ENCODE results near the gene PPP3CA. TPM values are rescaled to one million over a fixed set of nuclear protein-coding genes. Genes with fewer than 3 reads are reported as not detected.

PPP3CA gene
- total and polyA plus RNA-seq, 2 donors (not counting 1 experiment from before 2014, with no cell fraction given) = 66.4 to 79.3 TPM

DNA sequence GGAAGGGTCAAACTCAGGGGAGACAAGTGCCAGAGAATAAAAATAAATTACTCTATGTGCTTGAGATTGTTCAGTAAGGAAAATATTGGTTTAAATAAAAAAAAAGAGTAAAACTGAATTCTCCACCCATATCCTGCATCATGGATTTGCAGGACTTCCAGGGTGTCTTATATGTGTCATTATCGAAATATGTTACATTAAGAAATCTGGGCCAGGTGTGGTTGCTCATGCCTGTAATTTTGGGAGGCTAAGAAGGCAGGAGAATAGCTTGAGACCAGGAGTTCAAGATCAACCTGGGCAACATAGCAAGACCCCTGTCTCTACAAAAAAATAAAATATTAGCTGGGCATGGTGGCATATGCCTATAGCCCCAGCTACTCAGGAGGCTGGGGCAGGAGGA, 104.9 kb downstream of the PPP3CA start:
- DNase-seq (ENCODE audit: low read depth in 2 of 2) = no peak
- no peak overlapping the region for H3K27ac ChIP-seq (ENCODE audit: insufficient read depth, low read length)
- H2AFZ ChIP-seq (ENCODE audit: low read length) = no peak overlapping the region
- no peak overlapping the region for H3K9ac ChIP-seq (ENCODE audit: insufficient read depth, low read length)
- no peaks in the 10 kb centered on the region for H4K20me1 ChIP-seq (ENCODE audit: control insufficient read depth, extremely low read depth, insufficient read depth, low read length)
- TF ChIP-seq EZH2 (IDR thresholded peaks at IDR 0.05; ENCODE audit: low read length, missing control alignments) = no peak
- TF ChIP-seq, protein P1, sequence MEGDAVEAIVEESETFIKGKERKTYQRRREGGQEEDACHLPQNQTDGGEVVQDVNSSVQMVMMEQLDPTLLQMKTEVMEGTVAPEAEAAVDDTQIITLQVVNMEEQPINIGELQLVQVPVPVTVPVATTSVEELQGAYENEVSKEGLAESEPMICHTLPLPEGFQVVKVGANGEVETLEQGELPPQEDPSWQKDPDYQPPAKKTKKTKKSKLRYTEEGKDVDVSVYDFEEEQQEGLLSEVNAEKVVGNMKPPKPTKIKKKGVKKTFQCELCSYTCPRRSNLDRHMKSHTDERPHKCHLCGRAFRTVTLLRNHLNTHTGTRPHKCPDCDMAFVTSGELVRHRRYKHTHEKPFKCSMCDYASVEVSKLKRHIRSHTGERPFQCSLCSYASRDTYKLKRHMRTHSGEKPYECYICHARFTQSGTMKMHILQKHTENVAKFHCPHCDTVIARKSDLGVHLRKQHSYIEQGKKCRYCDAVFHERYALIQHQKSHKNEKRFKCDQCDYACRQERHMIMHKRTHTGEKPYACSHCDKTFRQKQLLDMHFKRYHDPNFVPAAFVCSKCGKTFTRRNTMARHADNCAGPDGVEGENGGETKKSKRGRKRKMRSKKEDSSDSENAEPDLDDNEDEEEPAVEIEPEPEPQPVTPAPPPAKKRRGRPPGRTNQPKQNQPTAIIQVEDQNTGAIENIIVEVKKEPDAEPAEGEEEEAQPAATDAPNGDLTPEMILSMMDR (conservative IDR thresholded peaks at IDR 0.05 in 1 of 2, IDR thresholded peaks at IDR 0.05 in 1 of 2; ENCODE audit: low read depth in 1 of 2, low read length in 2 of 2) = no peak
- no peaks in the 10 kb centered on the region for H3K27me3 ChIP-seq (ENCODE audit: control insufficient read depth, insufficient read depth, low read length)
- H3K4me3 ChIP-seq (replicated peaks in 1 of 4; ENCODE audit: control extremely low read depth in 1 of 4, insufficient read depth in 1 of 4, low read depth in 3 of 4, low read length in 4 of 4) = no peak overlapping the region
- no peaks in the 10 kb centered on the region for H3K9me3 ChIP-seq (ENCODE audit: control insufficient read depth, insufficient read depth, low read depth, low read length)
- no peak overlapping the region for H3K4me2 ChIP-seq (ENCODE audit: extremely low read depth, insufficient read depth, low read length)
- H3K79me2 ChIP-seq (ENCODE audit: control insufficient read depth, insufficient read depth, low read length) = peaks cover 27% of the 10 kb centered on the region
- peaks cover 9% of the 10 kb centered on the region for H3K4me1 ChIP-seq (ENCODE audit: control insufficient read depth, extremely low read depth, insufficient read depth, low read length)
- H3K36me3 ChIP-seq (ENCODE audit: control insufficient read depth, insufficient read depth, low read length) = no peaks in the 10 kb centered on the region

DNA sequence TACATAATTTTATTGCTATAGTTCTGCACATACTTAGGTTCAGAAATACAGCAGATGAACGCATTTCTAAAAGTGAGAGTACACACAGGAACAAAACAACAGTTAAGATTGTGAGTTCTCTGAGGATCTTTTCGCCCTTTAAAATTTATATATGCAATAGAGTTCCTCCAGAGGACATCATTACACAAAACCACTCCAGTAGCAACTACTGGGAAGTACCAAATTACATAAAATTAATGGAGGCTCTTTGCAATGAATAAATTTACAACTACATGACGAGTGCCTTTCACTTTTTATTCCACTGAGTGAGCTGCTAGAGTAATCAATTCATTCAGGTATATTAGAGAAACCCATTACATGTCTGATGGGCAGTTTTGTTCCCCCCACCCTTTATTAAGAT, 107.2 kb downstream of the PPP3CA start:
- H3K4me3 ChIP-seq (replicated peaks in 1 of 4; ENCODE audit: control extremely low read depth in 1 of 4, insufficient read depth in 1 of 4, low read depth in 3 of 4, low read length in 4 of 4) = no peak overlapping the region
- DNase-seq (ENCODE audit: low read depth in 2 of 2) = no peak
- peaks cover 36% of the 10 kb centered on the region for H3K79me2 ChIP-seq (ENCODE audit: control insufficient read depth, insufficient read depth, low read length)
- no peaks in the 10 kb centered on the region for H4K20me1 ChIP-seq (ENCODE audit: control insufficient read depth, extremely low read depth, insufficient read depth, low read length)
- TF ChIP-seq, protein P1 (conservative IDR thresholded peaks at IDR 0.05 in 1 of 2, IDR thresholded peaks at IDR 0.05 in 1 of 2; ENCODE audit: low read depth in 1 of 2, low read length in 2 of 2) = no peak
- H3K27ac ChIP-seq (ENCODE audit: insufficient read depth, low read length) = no peak overlapping the region
- no peak overlapping the region for H3K4me2 ChIP-seq (ENCODE audit: extremely low read depth, insufficient read depth, low read length)
- no peaks in the 10 kb centered on the region for H3K9me3 ChIP-seq (ENCODE audit: control insufficient read depth, insufficient read depth, low read depth, low read length)
- H2AFZ ChIP-seq (ENCODE audit: low read length) = no peak overlapping the region
- H3K4me1 ChIP-seq (ENCODE audit: control insufficient read depth, extremely low read depth, insufficient read depth, low read length) = peaks cover 9% of the 10 kb centered on the region
- H3K9ac ChIP-seq (ENCODE audit: insufficient read depth, low read length) = no peak overlapping the region
- no peaks in the 10 kb centered on the region for H3K36me3 ChIP-seq (ENCODE audit: control insufficient read depth, insufficient read depth, low read length)
- no peaks in the 10 kb centered on the region for H3K27me3 ChIP-seq (ENCODE audit: control insufficient read depth, insufficient read depth, low read length)

DNA sequence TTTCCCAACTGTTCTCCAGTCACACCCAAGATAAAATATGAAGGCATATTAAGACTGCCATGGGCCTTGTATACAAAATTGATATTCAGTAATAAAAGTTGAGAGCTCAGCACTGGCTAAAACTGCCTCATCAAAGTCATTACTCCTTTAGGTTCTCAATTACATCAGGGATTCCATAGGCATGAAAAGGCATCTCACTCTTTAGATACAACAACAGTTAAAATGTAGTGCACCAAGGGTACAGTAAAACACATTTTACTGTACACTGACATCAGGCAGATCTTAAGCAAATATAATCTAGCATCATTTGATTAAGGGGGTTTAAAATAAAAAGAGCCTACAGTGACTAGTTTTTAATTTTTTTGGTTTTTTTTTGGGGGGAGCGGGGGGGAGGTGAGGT, 107.7 kb downstream of the PPP3CA start:
- Histone ChIP-seq H3K9me3 (ENCODE audit: control insufficient read depth, insufficient read depth, low read depth, low read length) (no peaks in the 10 kb centered on the region), H3K27ac (ENCODE audit: insufficient read depth, low read length) (peak overlapping the region; percentile 56), H3K36me3 (ENCODE audit: control insufficient read depth, insufficient read depth, low read length) (no peaks in the 10 kb centered on the region), H3K27me3 (ENCODE audit: control insufficient read depth, insufficient read depth, low read length) (no peaks in the 10 kb centered on the region), H3K9ac (ENCODE audit: insufficient read depth, low read length) (no peak overlapping the region), H3K4me3 (replicated peaks in 1 of 4; ENCODE audit: control extremely low read depth in 1 of 4, insufficient read depth in 1 of 4, low read depth in 3 of 4, low read length in 4 of 4) (no peak overlapping the region), H2AFZ (ENCODE audit: low read length) (no peak overlapping the region), H3K4me2 (ENCODE audit: extremely low read depth, insufficient read depth, low read length) (no peak overlapping the region), H3K4me1 (ENCODE audit: control insufficient read depth, extremely low read depth, insufficient read depth, low read length) (peaks cover 9% of the 10 kb centered on the region), H3K79me2 (ENCODE audit: control insufficient read depth, insufficient read depth, low read length) (peaks cover 36% of the 10 kb centered on the region), H4K20me1 (ENCODE audit: control insufficient read depth, extremely low read depth, insufficient read depth, low read length) (no peaks in the 10 kb centered on the region)
- TF ChIP-seq, protein P1 (conservative IDR thresholded peaks at IDR 0.05 in 1 of 2, IDR thresholded peaks at IDR 0.05 in 1 of 2; ENCODE audit: low read depth in 1 of 2, low read length in 2 of 2) = no peak
- TF ChIP-seq EZH2 (IDR thresholded peaks at IDR 0.05; ENCODE audit: low read length, missing control alignments) = no peak
- peak in 1 of 2 donors; percentile 33 for DNase-seq (ENCODE audit: low read depth in 2 of 2)
